ENCODE results near the gene PCARE.
"Not testable (repeated sequence)": the region's sequence is repeated elsewhere in the genome, so short reads cannot be mapped to it uniquely, and the experiment has no call there.

PCARE gene

GRCh38 chr2:29074411-29074810 is at the start of gene PCARE:
PCARE (minus strand) TSS chr2:29074523; CDS start chr2:29074261, 262 bp downstream.
- no peak for DNase-seq

GRCh38 chr2:29123617-29124349 is 49.5 kb upstream of the PCARE start:
- no peak for DNase-seq

GRCh38 chr2:29120846-29121245 is 46.5 kb upstream of the PCARE start:
- no peak for DNase-seq

GRCh38 chr2:29119211-29119610 is 44.9 kb upstream of the PCARE start:
- DNase-seq = peak in 1 of 2 donors; percentile 18

GRCh38 chr2:29117636-29118303 is 43.4 kb upstream of the PCARE start:
- DNase-seq = no peak

- peak; percentile 73 to 81 for DNase-seq
Measured at GRCh38 chr2:29115797-29116781, 41.8 kb upstream of the PCARE start.

GRCh38 chr2:29114946-29115609 is 40.8 kb upstream of the PCARE start, which contains the start of gene CLIP4:
CLIP4 (plus strand) TSS chr2:29115415; CDS start chr2:29121389, 5,974 bp downstream.
- DNase-seq = peak; percentile 79 to 80

- DNase-seq = no peak
Measured at GRCh38 chr2:29114586-29114945, 40.2 kb upstream of the PCARE start.

GRCh38 chr2:29113891-29114321 is 39.6 kb upstream of the PCARE start:
- peak in 1 of 2 donors; percentile 76 for DNase-seq

- DNase-seq = no peak
Measured at GRCh38 chr2:29113027-29113686, 38.8 kb upstream of the PCARE start.

GRCh38 chr2:29112379-29112778 is 38.1 kb upstream of the PCARE start:
- DNase-seq = no peak

GRCh38 chr2:29110916-29111535 is 36.7 kb upstream of the PCARE start:
- no peak for DNase-seq

- no peak for DNase-seq
Measured at GRCh38 chr2:29109246-29109645, 34.9 kb upstream of the PCARE start.

- no peak for DNase-seq
Measured at GRCh38 chr2:29108225-29108624, 33.9 kb upstream of the PCARE start.

GRCh38 chr2:29107547-29107946 is 33.2 kb upstream of the PCARE start:
- DNase-seq = not testable (repeated sequence)

- no peak for DNase-seq
Measured at GRCh38 chr2:29106980-29107388, 32.7 kb upstream of the PCARE start.

- no peak for DNase-seq
Measured at GRCh38 chr2:29106256-29106655, 31.9 kb upstream of the PCARE start.

GRCh38 chr2:29105375-29105774 is 31.1 kb upstream of the PCARE start:
- DNase-seq = no peak

- no peak for DNase-seq
Measured at GRCh38 chr2:29104688-29105087, 30.4 kb upstream of the PCARE start.

- no peak for DNase-seq
Measured at GRCh38 chr2:29100564-29100963, 26.2 kb upstream of the PCARE start.

GRCh38 chr2:29097569-29097968 is 23.2 kb upstream of the PCARE start:
- no peak for DNase-seq

All from CD4-positive, alpha-beta T cell treated with Interleukin-1 beta for 1 hour (primary cell).